Naive thymus-derived CD4-positive, alpha-beta T cell (primary cell): ENCODE data around the gene POFUT2. TPM values are rescaled to one million over a fixed set of nuclear protein-coding genes. Genes with fewer than 3 reads are reported as not detected.

Experiments
- ATAC-seq: fragments of 150-1000 bp; cut with Tn5 transposase; 2 replicates; pipeline ENCODE4 v1.10.0; 2021; ENCODE audit warnings: mild to moderate bottlenecking, moderate library complexity
- CTCF ChIA-PET: fragments of 350-600 bp; sonication (Branson Sonifier 250); formaldehyde crosslinking; loops from one replicate; lab custom pipeline; 2021; ENCODE audit warnings: antibody characterized with exemption; lab: Charles Lee
- POLR2A ChIA-PET: fragments of 350-600 bp; sonication (Branson Sonifier 250); formaldehyde crosslinking; loops from one replicate; lab custom pipeline; 2021; ENCODE audit warnings: antibody characterized with exemption, inconsistent platforms; lab: Charles Lee
- DNase-seq, 9 donors: peaks; one replicate each; pipeline versions ENCODE4 v3.0.0 to v3.0.0-alpha.2; 2020 to 2022; ENCODE audit warnings: mixed read lengths in 1 of 9
- H3K27ac ChIP-seq: one replicate; pipeline ENCODE4 v1.7.0; 2013; ENCODE audit warnings: mild to moderate bottlenecking, low read depth, low read length, moderate library complexity
- H3K27me3 ChIP-seq, 2 donors: one replicate each; pipeline ENCODE4 v1.7.0; 2013; ENCODE audit warnings: low read length in 2 of 2, mild to moderate bottlenecking in 2 of 2, moderate library complexity in 2 of 2; ENCODE audit not compliant: control insufficient read depth in 2 of 2, insufficient read depth in 2 of 2
- H3K36me3 ChIP-seq, 3 experiments: 1 replicate in 2 of 3; 2 replicates in 1 of 3; pipeline ENCODE4 v1.7.0; 2013; ENCODE audit warnings: low read length in 3 of 3, mild to moderate bottlenecking in 3 of 3, moderate library complexity in 1 of 3; ENCODE audit not compliant: insufficient read depth in 3 of 3, control insufficient read depth in 2 of 3
- H3K4me1 ChIP-seq, 2 donors: one replicate each; pipeline ENCODE4 v1.7.0; 2013; ENCODE audit warnings: low read length in 2 of 2, mild to moderate bottlenecking in 2 of 2, moderate library complexity in 1 of 2; ENCODE audit not compliant: control insufficient read depth in 2 of 2, insufficient read depth in 2 of 2
- H3K4me3 ChIP-seq: 2 replicates; pipeline ENCODE4 v1.7.0; 2013; ENCODE audit warnings: mild to moderate bottlenecking, low read length
- H3K9me3 ChIP-seq, 3 experiments: 1 replicate in 2 of 3; 2 replicates in 1 of 3; pipeline ENCODE4 v1.7.0; 2013; ENCODE audit warnings: low read length in 3 of 3; ENCODE audit not compliant: control insufficient read depth in 2 of 3
- H3K27ac Mint-ChIP-seq, 9 donors: one replicate each; pipeline ENCODE4 v1.8.0; 2020 to 2022; ENCODE audit warnings: mixed read lengths in 9 of 9, mild to moderate bottlenecking in 8 of 9, moderate library complexity in 5 of 9, inconsistent platforms in 2 of 9
- H3K27me3 Mint-ChIP-seq, 5 donors: one replicate each; pipeline ENCODE4 v1.8.0; 2021 to 2022; ENCODE audit warnings: mixed read lengths in 5 of 5, mild to moderate bottlenecking in 1 of 5
- H3K36me3 Mint-ChIP-seq, 5 donors: one replicate each; pipeline ENCODE4 v1.8.0; 2020 to 2022; ENCODE audit warnings: mixed read lengths in 5 of 5, mild to moderate bottlenecking in 3 of 5, inconsistent platforms in 1 of 5
- H3K4me1 Mint-ChIP-seq, 7 donors: one replicate each; pipeline ENCODE4 v1.8.0; 2020 to 2022; ENCODE audit warnings: mixed read lengths in 7 of 7, mild to moderate bottlenecking in 3 of 7, inconsistent platforms in 1 of 7
- H3K4me3 Mint-ChIP-seq, 10 donors: one replicate each; pipeline ENCODE4 v1.8.0; 2020 to 2022; ENCODE audit warnings: mild to moderate bottlenecking in 10 of 10, mixed read lengths in 10 of 10, moderate library complexity in 6 of 10, inconsistent platforms in 2 of 10
- H3K9me3 Mint-ChIP-seq, 11 donors: one replicate each; pipeline ENCODE4 v1.8.0; 2020 to 2022; ENCODE audit warnings: mixed read lengths in 11 of 11, mild to moderate bottlenecking in 4 of 11, inconsistent platforms in 1 of 11, moderate library complexity in 1 of 11
- intact Hi-C, 2 donors: fragments of 100-400 bp; cut with micrococcal nuclease; formaldehyde crosslinking; loops; one replicate each; pipeline ENCODE4 v1.15.1; 2023
- polyA plus RNA-seq, 2 donors: library from polyadenylated mRNA; unstranded; fragments of 300-500 nt; fragmentation: Illumina TruSeq; gene quantifications; one replicate each; pipeline ENCODE4 v1.2.3, GENCODE V29; 2021
- total RNA-seq, 6 experiments: library from RNA in 5 of 6; stranded (reverse) in 5 of 6; gene quantifications; 1 replicate in 5 of 6; 2 replicates in 1 of 6; pipeline ENCODE4 v1.2.3 and lab custom pipeline; 2021 to 2026

Gene POFUT2
- total and polyA plus RNA-seq, 7 experiments from 2014 or later: 3.8 to 53.3 (median 45.3) TPM

- ATAC-seq: no peak
- ChIA-PET POLR2A (no interaction called here), CTCF (no interaction called here)
- intact Hi-C loops: loop anchor here in 1 of 2 donors (10.0 kb wide), 1 partner anchor 95 kb away; no protein-coding TSS in a partner anchor
- Mint-ChIP-seq H3K9me3 (no peaks in the 10 kb centered on the region), H3K4me3 (no peak overlapping the region), H3K27me3 (peaks cover 0 to 18% (median 12%) of the 10 kb centered on the region in 5 donors), H3K4me1 (peaks cover 0 to 4% (median 0%) of the 10 kb centered on the region in 7 donors), H3K36me3 (no peaks in the 10 kb centered on the region), H3K27ac (no peak overlapping the region)
- no peaks in the 10 kb centered on the region for H3K36me3 ChIP-seq
- H3K9me3 ChIP-seq: no peaks in the 10 kb centered on the region
- no peaks in the 10 kb centered on the region for H3K27me3 ChIP-seq
- no peak overlapping the region for H3K27ac ChIP-seq
- no peak overlapping the region for H3K4me3 ChIP-seq
- DNase-seq: no peak
- H3K4me1 ChIP-seq: no peaks in the 10 kb centered on the region
These were observed 38.1 kb downstream of the POFUT2 start for GRCh38 chr21:45249626-45250025.

GRCh38 chr21:45248893-45249381, 38.8 kb downstream of the POFUT2 start:
- peaks cover 0 to 5% (median 0%) of the 10 kb centered on the region in 5 donors for H3K36me3 Mint-ChIP-seq
- POLR2A ChIA-PET: no interaction called here
- H3K9me3 Mint-ChIP-seq: peaks cover under 1 to 7% (median 4%) of the 10 kb centered on the region in 11 donors

GRCh38 chr21:45248301-45248892, 39.3 kb downstream of the POFUT2 start:
- Histone ChIP-seq H3K4me3 (no peak overlapping the region), H3K27me3 (no peaks in the 10 kb centered on the region), H3K4me1 (no peaks in the 10 kb centered on the region), H3K9me3 (peaks cover 0 to 2% (median 0%) of the 10 kb centered on the region in 3 experiments), H3K36me3 (no peaks in the 10 kb centered on the region), H3K27ac (no peak overlapping the region)
- CTCF ChIA-PET: no interaction called here
- POLR2A ChIA-PET: no interaction called here
- intact Hi-C loops: no loop called here
- Mint-ChIP-seq H3K9me3 (peaks cover 3 to 12% (median 9%) of the 10 kb centered on the region in 11 donors), H3K4me1 (peaks cover 0 to 3% (median 0%) of the 10 kb centered on the region in 7 donors), H3K36me3 (peaks cover 0 to 5% (median 5%) of the 10 kb centered on the region in 5 donors), H3K27me3 (peaks cover 0 to 21% (median 7%) of the 10 kb centered on the region in 5 donors), H3K27ac (no peak overlapping the region), H3K4me3 (no peak overlapping the region)
- DNase-seq: no peak
- ATAC-seq: no peak

More at GRCh38 chr21:45248893-45249381, 38.8 kb downstream of the POFUT2 start:
- intact Hi-C loops: no loop called here
- Histone ChIP-seq H3K4me3 (no peak overlapping the region), H3K27ac (no peak overlapping the region), H3K36me3 (no peaks in the 10 kb centered on the region), H3K27me3 (no peaks in the 10 kb centered on the region), H3K4me1 (no peaks in the 10 kb centered on the region), H3K9me3 (no peaks in the 10 kb centered on the region)
- Mint-ChIP-seq H3K27me3 (peaks cover 0 to 17% (median 7%) of the 10 kb centered on the region in 5 donors), H3K4me3 (no peak overlapping the region), H3K4me1 (peaks cover 0 to 3% (median 0%) of the 10 kb centered on the region in 7 donors), H3K27ac (no peak overlapping the region)
- ATAC-seq (no peak), DNase-seq (no peak)
- CTCF ChIA-PET: no interaction called here

- Histone ChIP-seq H3K36me3 (no peaks in the 10 kb centered on the region), H3K27me3 (no peaks in the 10 kb centered on the region), H3K27ac (no peak overlapping the region), H3K4me3 (no peak overlapping the region), H3K9me3 (peaks cover 0 to 4% (median 0%) of the 10 kb centered on the region in 3 experiments), H3K4me1 (no peaks in the 10 kb centered on the region)
- intact Hi-C loops: no loop called here
- ATAC-seq (no peak), DNase-seq (no peak)
- CTCF ChIA-PET: no interaction called here
- peak overlapping the region in 1 of 9 donors; percentile 59 for H3K27ac Mint-ChIP-seq
- POLR2A ChIA-PET: interaction anchor here (0.7 kb wide), 1 partner anchor 10 kb away, joined by 4 read pairs; no protein-coding TSS in a partner anchor
- no peak overlapping the region for H3K4me3 Mint-ChIP-seq
- H3K27me3 Mint-ChIP-seq: peaks cover 0 to 24% (median 7%) of the 10 kb centered on the region in 5 donors
- H3K4me1 Mint-ChIP-seq: peaks cover 0 to 3% (median 0%) of the 10 kb centered on the region in 7 donors
- H3K9me3 Mint-ChIP-seq: peaks cover 3 to 28% (median 13%) of the 10 kb centered on the region in 11 donors
- H3K36me3 Mint-ChIP-seq: peaks cover 0 to 5% (median 5%) of the 10 kb centered on the region in 5 donors
These were observed 41.0 kb downstream of the POFUT2 start for GRCh38 chr21:45246386-45247320.

GRCh38 chr21:45244799-45245340, 42.8 kb downstream of the POFUT2 start:
- peaks cover 0 to 4% (median 0%) of the 10 kb centered on the region in 3 experiments for H3K9me3 ChIP-seq
- H3K36me3 Mint-ChIP-seq: peaks cover 0 to 6% (median 5%) of the 10 kb centered on the region in 5 donors
- DNase-seq (no peak), ATAC-seq (no peak)
- ChIA-PET POLR2A (no interaction called here), CTCF (no interaction called here)
- H3K4me1 ChIP-seq: no peaks in the 10 kb centered on the region
- no peak overlapping the region for H3K4me3 Mint-ChIP-seq
- intact Hi-C loops: no loop called here
- H3K4me3 ChIP-seq: no peak overlapping the region
- H3K27me3 ChIP-seq: peaks cover 0 to 2% of the 10 kb centered on the region in 2 donors
- peaks cover 3 to 35% (median 13%) of the 10 kb centered on the region in 11 donors for H3K9me3 Mint-ChIP-seq
- peaks cover 0 to 3% (median 0%) of the 10 kb centered on the region in 7 donors for H3K4me1 Mint-ChIP-seq
- peaks cover 0 to 38% (median 13%) of the 10 kb centered on the region in 5 donors for H3K27me3 Mint-ChIP-seq
- H3K27ac Mint-ChIP-seq: no peak overlapping the region
- no peaks in the 10 kb centered on the region for H3K36me3 ChIP-seq
- H3K27ac ChIP-seq: no peak overlapping the region

- no peaks in the 10 kb centered on the region for H3K4me1 ChIP-seq
- Mint-ChIP-seq H3K27me3 (peaks cover 0 to 42% (median 12%) of the 10 kb centered on the region in 5 donors), H3K9me3 (peaks cover 3 to 35% (median 13%) of the 10 kb centered on the region in 11 donors), H3K4me3 (no peak overlapping the region), H3K4me1 (peaks cover 0 to 2% (median 0%) of the 10 kb centered on the region in 7 donors), H3K27ac (no peak overlapping the region), H3K36me3 (peaks cover 0 to 6% (median 5%) of the 10 kb centered on the region in 5 donors)
- DNase-seq: no peak
- H3K27me3 ChIP-seq: peaks cover 0 to 2% of the 10 kb centered on the region in 2 donors
- H3K27ac ChIP-seq: no peak overlapping the region
- peaks cover 0 to 4% (median 0%) of the 10 kb centered on the region in 3 experiments for H3K9me3 ChIP-seq
- ATAC-seq: no peak
- ChIA-PET CTCF (no interaction called here), POLR2A (no interaction called here)
- H3K36me3 ChIP-seq: no peaks in the 10 kb centered on the region
- intact Hi-C loops: no loop called here
- no peak overlapping the region for H3K4me3 ChIP-seq
These were observed 44.1 kb downstream of the POFUT2 start for GRCh38 chr21:45243603-45244002.
